Testis (tissue), 3 donors: Measurements from ENCODE around the gene CEP70. TPM values are rescaled to one million over a fixed set of nuclear protein-coding genes. Genes with fewer than 3 reads are reported as not detected.

Source experiments
- DNase-seq: peaks from one replicate; pipeline ENCODE4 v3.0.0-alpha.2; 2019
- H3K27ac ChIP-seq, 2 donors: fragments of 200-600 bp; sonication (generic); one replicate each; pipeline ENCODE4 v1.5.1; 2019
- H3K27me3 ChIP-seq: fragments of 200-600 bp; sonication (generic); one replicate; pipeline ENCODE4 v1.5.1; 2019
- H3K36me3 ChIP-seq: fragments of 200-600 bp; sonication (generic); one replicate; pipeline ENCODE4 v1.5.1; 2017; ENCODE audit warnings: low read depth; ENCODE audit errors: missing control alignments
- H3K4me1 ChIP-seq: fragments of 200-600 bp; sonication (generic); one replicate; pipeline ENCODE4 v1.5.1; 2019
- H3K4me3 ChIP-seq, 2 donors: fragments of 200-600 bp; sonication (generic); one replicate each; pipeline ENCODE4 v1.5.1; 2017 to 2019
- H3K9me3 ChIP-seq: fragments of 200-600 bp; sonication (generic); one replicate; pipeline ENCODE4 v1.5.1; 2017
- CTCF ChIP-seq, 3 experiments: fragments of 450-650 bp in 2 of 3; fragments of 200-600 bp in 1 of 3; sonication (generic) in 1 of 3; IDR thresholded peaks; one replicate each; pipeline ENCODE4 v1.5.1; 2016 to 2019; ENCODE audit warnings: antibody characterized with exemption in 3 of 3, mild to moderate bottlenecking in 2 of 3, moderate library complexity in 1 of 3
- POLR2A ChIP-seq: fragments of 450-650 bp; IDR thresholded peaks from one replicate; pipeline ENCODE4 v1.6.1; 2017; ENCODE audit warnings: antibody characterized with exemption, mild to moderate bottlenecking, moderate library complexity
- WGBS, 2 donors: methylation state at CpG; one replicate each; pipeline ENCODE4 v1.1.5; 2018; 5-methylcytosine and 5-hydroxymethylcytosine counted together
- intact Hi-C: fragments of 100-400 bp; cut with DNase I; formaldehyde crosslinking; loops from one replicate; pipeline ENCODE4 v1.15.1; 2023; ENCODE audit warnings: low total_unique reads
- polyA plus RNA-seq: library from polyadenylated mRNA; stranded (reverse); fragments of 350-450 nt; fragmentation: Illumina TruSeq; extraction: RNeasy Lipid Tissue Mini Kit (QIAGEN cat#74804); gene quantifications from one replicate; pipeline ENCODE4 v1.2.3, GENCODE V29; 2014; ENCODE audit warnings: low read depth, low replicate concordance; ENCODE audit not compliant: insufficient read depth
- total RNA-seq, 2 donors: library from RNA; depleted of rRNA; stranded (reverse); fragments of >200 nt; gene quantifications; one replicate each; pipeline ENCODE4 v1.2.3, GENCODE V29; 2016

The CEP70 gene
- total and polyA plus RNA-seq, 3 donors from 2014 or later = 37.4 to 66.6 (median 61.4) TPM

- Histone ChIP-seq H3K4me1 (no peaks in the 10 kb centered on the region), H3K27ac (no peak overlapping the region), H3K4me3 (no peak overlapping the region), H3K36me3 (no peaks in the 10 kb centered on the region), H3K27me3 (no peaks in the 10 kb centered on the region), H3K9me3 (no peaks in the 10 kb centered on the region)
- 55 to 56% methylated on average over 2 of the region's 2 CpGs for WGBS, 2 donors
- TF ChIP-seq CTCF (IDR thresholded peaks at IDR 0.05) (no peak), POLR2A (no peak)
- intact Hi-C loops = no loop called here
- DNase-seq = no peak
These were observed 80.8 kb downstream of the CEP70 start for GRCh38 chr3:138513090-138513843.

GRCh38 chr3:138511945-138512344 is 82.1 kb downstream of the CEP70 start:
- Histone ChIP-seq H3K4me3 (no peak overlapping the region), H3K27ac (no peak overlapping the region), H3K36me3 (no peaks in the 10 kb centered on the region), H3K27me3 (no peaks in the 10 kb centered on the region), H3K9me3 (no peaks in the 10 kb centered on the region), H3K4me1 (no peaks in the 10 kb centered on the region)
- no peak for DNase-seq
- intact Hi-C loops = no loop called here
- TF ChIP-seq CTCF (IDR thresholded peaks at IDR 0.05) (no peak), POLR2A (no peak)

GRCh38 chr3:138509586-138509985 is 84.5 kb downstream of the CEP70 start:
- intact Hi-C loops = no loop called here
- no peak for DNase-seq
- Histone ChIP-seq H3K4me1 (no peaks in the 10 kb centered on the region), H3K36me3 (no peaks in the 10 kb centered on the region), H3K27ac (no peak overlapping the region), H3K9me3 (no peaks in the 10 kb centered on the region), H3K4me3 (no peak overlapping the region), H3K27me3 (no peaks in the 10 kb centered on the region)
- TF ChIP-seq POLR2A (no peak), CTCF (IDR thresholded peaks at IDR 0.05) (no peak)
- 92% methylated on average over 2 of the region's 2 CpGs for WGBS, 2 donors

GRCh38 chr3:138507524-138507923 is 86.5 kb downstream of the CEP70 start:
- 97 to 99% methylated on average over 3 of the region's 3 CpGs for WGBS, 2 donors
- H3K36me3 ChIP-seq = no peaks in the 10 kb centered on the region

More at GRCh38 chr3:138507524-138507923, 86.5 kb downstream of the CEP70 start:
- no peak for DNase-seq
- Histone ChIP-seq H3K9me3 (no peaks in the 10 kb centered on the region), H3K27me3 (no peaks in the 10 kb centered on the region), H3K4me3 (no peak overlapping the region), H3K4me1 (no peaks in the 10 kb centered on the region), H3K27ac (no peak overlapping the region)
- TF ChIP-seq POLR2A (no peak), CTCF (IDR thresholded peaks at IDR 0.05) (no peak)
- intact Hi-C loops = no loop called here
